Inflammatory macrophage (primary cell): Measurements from ENCODE around the gene MRPL11.

Source experiments
- DNase-seq, 2 donors: peaks; one replicate each; pipeline ENCODE4 v3.0.0-alpha.2; 2020 to 2022
- total RNA-seq, 18 experiments: gene quantifications; one replicate each; lab custom pipeline; 2026; ENCODE audit warnings: mixed read lengths in 6 of 18, inconsistent platforms in 2 of 18; lab: John Stamatoyannopoulos, UW

The MRPL11 gene
- 11.9 to 37.4 (median 26.5) reads per million in 18 experiments for total RNA-seq

DNA sequence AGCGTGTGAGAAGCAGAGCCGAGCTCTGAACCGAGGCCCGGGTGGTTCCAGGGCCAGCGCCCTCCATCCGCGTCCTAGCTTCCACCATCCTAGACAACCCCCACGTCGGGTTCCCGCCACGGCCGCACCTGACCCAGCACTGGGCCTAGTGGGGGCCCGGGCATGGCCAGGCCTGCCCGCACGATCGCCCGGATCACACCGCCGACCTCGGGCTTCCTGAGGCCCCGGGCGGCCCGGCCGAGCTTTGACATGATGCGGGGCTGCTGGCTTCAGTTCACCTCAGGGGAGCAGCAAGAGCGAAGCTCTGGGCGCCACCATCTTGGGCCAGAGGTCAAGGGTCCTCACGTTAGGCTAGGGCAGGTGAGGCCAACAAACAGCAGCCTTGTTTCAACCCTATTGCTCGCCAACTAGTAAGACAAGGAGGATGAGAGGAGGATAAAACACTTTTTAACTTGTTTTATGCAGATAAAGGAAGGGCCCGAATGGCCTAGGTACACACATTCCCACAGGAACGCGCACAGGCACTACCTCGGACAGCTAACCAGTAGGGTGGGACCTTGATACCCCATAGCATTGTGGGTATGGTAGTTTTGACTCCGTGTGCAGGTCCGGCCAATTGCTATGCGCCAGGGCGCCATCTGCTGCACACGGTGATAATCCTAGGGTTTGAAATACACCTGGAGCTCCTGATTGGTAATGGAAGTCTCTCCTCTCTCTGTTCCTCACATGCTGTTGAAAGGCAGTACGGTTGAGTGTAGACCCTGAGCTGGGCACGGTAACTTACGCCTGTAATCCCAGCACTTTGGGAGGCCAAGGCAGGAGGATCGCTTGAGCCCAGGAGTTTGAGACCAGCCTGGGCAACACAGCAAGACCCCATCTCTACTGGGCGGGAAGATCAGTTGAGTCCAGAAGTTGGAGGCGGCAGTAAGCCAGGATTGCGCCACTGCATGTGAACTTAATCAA, at the start of gene MRPL11:
TSS of gene MRPL11 (minus strand) at position 345 of the 963 bp plus-strand sequence. CDS start at position 251, 94 bp downstream.
- peak; percentile 91 to 93 for DNase-seq

DNA sequence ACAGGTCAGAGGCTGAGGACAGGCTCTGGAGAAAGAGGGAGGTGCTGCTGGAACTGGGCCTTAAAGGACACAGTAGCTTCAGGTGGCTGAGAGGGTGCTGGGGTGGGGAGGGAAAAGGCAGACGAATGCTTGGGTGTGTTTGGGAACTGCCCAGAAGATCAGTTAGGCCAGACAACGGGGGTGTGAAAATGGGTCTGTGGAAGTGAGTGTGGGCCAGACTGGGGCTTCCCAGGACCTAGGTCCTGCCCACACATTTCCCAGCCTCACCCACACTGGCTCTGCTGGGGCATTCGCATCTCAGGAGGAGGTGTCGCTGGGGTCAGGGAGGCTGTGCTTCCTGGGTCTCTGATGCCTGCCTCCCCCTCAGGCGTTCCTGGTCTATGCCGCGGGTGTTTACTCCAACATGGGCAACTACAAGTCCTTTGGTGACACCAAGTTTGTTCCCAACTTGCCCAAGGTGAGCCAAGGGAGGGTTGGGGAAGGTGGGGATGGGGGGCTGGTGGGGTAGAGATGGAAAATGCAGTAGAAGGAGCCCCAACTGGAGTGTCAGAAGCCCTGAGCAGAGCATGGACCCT, 46.2 kb upstream of the MRPL11 start:
- DNase-seq = no peak

DNA sequence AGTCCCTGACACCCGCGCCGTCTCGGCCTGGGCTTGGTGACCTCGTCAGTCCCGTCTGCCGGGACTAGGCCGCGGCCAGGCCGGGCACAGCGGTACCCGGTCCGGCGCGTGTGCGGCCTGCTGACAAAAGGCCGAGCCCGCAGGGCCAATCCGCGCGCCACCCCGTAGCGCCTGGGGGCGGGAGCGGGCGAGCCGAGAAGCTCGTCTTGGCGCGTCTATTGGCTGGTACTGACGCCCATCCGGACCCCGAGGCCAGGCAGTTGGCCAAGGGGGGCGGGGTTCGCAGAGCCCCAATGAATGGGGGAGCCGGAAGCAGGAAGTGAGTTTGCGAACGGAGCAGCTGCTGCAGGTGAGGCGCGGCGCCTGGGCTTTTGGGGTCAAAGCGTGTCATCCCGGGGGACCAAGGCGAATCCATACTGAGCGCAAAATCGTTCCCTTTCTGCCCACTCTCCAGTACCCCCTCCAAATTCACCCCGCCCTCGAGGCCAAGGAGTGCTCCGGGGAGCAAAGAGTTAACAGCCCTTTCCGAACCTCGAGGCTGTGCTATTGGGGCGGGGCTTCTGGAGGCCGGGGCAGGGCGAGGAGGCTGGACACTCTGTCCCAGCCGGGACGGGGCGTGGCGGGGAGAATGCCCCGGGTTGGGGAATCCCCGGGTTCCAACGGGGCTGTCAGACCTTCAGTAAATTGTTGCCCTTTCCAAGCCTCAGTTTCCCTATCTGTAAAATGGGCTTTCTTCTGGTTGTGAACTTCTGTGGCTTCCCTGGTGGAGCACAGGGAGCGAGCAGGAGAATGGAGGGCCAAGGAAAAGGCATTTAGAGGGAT, 41.7 kb upstream of the MRPL11 start, which contains the start of gene DPP3:
TSS of gene DPP3 (plus strand) at position 318 of the 822 bp plus-strand sequence. CDS start 1,767 bp downstream, outside the sequence.
- peak; percentile 98 to 99 for DNase-seq

DNA sequence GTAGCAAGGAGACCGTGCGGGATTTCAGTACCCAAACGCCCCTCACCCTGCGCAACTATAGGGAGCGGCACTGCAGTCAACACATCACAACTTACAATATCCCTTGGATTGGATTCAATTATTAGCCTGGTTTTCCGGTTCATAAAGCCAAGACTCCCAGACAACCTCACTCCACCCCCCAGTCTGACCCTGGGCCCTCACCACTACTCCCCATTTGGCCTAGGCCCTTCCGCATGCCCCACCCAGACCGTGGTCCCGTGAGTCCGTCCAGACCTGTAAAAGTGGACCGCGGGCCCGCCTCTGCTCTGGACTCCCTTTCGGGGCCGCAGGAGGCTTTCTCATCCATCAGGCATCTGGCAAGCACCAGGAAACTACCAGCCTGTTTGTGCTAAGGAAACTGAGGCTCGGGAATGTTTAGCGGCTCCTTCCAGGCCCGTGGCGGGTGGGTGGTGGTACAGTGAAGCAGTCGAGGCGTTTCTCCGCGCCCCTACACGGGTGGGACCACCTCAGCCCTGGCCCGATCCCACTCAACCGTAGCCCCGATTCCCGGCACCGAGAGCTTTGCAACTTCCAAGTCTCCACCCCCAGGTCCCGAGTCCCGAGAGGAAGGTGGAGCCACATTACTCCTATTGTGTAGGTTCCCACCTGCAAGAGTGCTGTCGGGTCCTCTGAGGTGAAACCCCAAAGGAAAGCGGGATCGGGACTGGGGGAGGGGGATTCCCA, 40.9 kb upstream of the MRPL11 start:
- DNase-seq = peak; percentile 40 to 41

DNA sequence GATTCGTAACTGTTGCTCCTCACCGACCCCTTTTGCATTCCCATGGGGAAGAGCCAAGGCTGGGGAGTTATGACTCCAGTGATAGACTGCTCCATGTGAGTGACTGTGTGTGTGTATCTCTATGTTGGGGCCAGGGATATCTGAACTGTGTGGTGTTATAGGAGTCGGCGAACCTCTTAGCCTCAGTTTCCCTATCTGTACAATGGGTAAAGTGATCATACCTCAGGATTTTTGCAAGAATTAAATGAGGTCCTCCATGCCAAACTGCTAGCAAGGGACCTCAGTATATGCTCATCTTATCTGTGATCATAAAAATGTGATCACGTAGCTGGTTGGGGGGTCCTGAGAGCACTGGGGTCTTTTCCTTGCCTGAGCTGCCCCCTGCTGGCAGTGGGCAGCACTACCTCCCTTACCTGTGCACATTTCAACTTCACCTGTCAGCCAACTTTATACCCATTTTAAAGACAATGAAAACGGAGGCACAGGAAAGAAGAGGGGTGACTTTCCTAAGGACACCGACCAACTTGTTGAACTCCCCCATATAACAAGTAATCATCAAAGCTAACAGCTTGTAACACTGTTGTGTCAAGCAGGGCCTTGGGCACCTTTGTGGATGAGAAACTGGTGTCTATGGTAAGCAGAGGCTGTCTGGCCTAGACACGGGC, 40.2 kb upstream of the MRPL11 start:
- DNase-seq = no peak

DNA sequence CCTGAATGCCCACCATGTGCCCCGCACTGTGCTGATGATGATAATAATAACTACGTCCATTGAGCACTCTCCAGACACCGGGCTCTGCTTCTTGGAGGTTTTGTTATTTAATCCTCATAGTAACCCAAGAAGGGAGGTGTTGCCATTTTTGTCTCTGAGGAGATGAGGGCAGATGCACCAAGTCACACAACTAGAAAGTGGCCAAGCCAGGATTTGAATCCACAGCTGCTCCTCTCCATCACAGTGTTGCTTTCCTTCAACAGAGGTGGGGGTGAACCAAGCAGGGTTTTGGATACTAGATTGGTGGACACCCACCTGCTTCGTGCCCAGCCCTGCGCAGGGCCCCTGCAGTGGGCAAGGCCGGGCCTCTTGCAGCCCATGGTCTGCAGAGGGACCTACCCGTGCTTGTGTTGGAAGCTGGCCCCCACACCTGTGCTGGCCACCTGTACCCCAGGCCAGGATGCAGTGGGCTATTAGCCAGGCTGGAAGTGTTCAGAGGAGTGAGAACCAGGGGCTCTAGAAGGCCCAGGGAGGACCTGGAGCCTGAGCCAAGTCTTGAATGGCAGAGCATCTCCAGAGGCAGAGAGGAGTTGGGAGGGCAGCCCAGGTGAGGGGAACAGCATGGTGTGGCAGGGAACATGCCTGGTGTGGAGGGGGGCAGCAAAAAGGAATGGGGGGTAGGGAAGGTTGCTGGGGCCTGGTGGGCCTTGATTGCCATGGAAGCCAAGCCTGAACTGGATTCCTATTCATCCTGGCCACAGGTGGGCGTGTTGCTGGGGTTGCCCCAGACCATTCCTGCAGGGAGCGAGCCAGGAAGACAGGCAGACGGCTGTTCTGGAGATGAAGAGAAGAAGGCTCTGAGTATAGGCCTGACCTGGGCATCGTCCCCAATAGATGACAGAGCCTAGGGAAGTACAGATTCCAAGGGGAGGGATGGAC, 38.9 kb upstream of the MRPL11 start:
- DNase-seq = no peak

DNA sequence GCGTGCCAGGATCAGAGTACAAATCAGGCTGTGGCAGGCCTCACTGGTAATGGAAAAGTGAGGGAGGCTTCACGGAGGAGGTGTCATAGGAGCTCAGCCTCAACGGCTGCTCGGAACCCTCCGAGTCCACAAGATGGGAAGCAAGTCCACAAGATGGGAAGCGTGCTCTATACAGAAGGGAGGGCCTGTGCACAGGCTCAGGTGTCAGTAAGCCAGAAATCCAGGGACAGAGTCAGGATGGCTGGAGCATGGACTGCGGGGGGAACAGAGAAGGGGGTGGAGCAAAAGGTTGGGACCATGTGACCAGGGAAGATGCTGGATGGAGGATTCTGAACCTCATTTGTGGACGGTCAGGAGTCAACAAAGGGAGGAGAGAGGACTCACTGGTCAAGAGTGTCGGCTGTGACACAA, 38.2 kb upstream of the MRPL11 start:
- no peak for DNase-seq

DNA sequence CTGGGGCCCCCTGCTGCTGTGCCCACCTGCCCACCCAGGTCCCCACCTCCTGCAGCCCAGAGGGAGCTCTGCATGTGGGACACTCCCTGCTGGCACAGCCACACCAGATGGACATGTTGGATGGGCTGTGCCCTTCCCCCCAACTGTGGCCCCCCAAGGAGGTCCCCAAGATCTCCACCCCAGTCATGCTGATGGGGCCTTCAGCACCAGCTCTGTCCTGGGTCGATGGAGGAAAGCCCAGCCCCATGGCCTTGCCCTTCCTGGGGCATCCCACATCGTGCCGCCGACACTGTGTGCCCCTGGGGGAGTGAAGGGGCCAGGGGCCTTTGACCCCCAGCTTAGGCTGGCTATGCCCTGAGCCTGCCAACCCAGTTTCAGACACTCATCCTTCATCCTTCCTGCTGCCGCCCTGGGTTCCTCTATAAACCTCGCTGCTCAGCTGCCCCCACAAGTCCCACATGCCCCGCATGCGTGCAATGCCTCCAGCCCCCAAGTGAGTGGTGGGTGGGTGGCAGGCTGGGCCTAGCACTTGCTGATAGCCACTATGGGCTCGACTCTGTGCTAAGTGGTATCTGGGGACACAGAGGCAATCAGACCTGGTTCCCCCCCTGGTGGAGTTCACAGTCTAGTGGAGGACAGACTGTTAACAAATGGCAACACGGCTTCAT, 37.7 kb upstream of the MRPL11 start:
- DNase-seq = no peak

DNA sequence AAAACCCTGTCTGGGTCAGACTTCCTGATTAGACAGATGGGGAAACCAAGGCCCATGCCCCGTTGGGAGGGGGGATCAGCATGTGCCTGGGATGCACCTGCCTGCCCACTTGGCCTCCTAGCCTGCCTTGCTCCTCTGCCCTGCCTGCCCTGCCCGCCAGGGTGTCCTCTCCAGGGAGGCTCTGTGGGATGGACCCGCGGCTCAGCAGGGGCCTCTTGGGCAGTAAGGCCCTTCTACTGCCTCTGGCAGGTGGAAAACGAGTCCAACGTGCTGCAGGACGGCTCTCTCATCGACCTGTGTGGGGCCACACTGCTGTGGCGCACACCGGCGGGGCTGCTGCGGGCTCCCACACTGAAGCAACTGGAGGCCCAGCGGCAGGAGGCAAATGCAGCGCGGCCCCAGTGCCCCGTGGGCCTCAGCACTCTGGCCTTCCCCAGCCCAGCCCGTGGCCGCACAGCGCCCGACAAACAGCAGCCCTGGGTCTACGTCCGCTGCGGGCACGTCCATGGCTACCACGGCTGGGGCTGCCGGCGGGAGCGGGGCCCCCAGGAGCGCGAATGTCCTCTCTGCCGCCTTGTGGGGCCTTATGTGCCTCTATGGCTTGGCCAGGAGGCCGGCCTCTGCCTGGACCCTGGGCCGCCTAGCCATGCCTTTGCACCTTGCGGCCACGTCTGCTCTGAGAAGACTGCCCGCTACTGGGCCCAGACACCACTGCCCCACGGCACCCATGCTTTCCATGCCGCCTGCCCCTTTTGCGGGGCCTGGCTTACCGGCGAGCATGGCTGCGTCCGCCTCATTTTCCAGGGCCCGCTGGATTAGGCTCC, 36.9 kb upstream of the MRPL11 start:
- DNase-seq = no peak

DNA sequence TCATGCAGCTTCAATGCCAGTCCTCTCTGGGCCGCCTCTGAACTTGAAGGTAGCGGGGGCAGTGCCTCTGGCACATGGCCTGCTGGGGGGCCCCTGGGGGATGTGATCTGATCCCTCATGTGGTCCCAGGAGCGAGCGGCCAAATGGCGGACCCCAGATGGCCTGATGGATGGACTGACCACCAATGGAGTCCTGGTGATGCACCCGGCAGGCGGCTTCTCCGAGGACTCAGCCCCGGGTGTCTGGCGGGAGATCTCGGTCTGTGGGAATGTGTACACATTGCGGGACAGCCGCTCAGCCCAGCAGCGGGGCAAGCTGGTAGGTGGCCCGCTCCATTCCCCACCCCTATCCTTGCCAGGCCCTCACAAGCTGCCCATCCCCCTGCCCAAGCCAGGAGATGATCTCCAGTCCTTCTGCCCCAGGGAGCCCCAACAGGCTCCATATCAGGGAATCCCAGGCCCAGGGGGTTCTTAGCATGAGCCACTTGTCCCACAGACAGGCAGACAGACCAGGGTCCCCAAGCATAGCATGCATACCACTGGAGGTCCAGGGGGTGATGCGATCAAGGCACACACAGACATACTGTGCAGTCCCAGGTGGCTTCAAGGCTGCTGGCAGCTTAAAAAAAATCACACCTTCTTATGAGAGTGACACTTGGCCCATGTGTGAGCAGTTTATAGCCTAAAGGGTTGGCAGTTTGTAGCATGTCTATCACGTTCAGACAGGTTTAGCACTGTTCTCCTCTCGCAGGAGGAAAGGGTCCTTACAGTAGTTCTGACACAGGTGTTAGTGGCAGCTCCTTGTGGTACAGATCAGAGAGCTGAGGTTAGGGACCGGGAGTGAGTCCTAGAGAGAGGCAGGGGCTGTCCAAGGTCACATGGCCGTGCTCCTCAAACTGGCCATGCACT, 35.2 kb upstream of the MRPL11 start:
- no peak for DNase-seq

DNA sequence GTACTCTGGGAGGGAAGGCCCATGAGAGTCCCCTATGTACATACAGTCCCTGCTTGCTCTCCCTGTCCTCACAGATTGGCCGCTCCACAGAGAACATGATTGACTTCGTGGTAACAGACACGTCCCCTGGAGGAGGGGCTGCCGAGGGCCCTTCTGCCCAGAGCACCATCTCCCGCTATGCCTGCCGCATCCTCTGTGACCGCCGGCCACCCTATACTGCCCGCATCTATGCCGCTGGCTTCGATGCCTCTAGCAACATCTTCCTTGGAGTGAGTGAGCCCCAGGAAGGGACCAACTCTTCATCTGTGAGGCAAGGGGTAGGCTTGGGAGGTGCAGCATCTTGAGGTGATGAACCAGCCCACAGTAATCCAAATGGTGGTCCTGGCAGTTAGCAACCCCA, 34.5 kb upstream of the MRPL11 start:
- DNase-seq = no peak

DNA sequence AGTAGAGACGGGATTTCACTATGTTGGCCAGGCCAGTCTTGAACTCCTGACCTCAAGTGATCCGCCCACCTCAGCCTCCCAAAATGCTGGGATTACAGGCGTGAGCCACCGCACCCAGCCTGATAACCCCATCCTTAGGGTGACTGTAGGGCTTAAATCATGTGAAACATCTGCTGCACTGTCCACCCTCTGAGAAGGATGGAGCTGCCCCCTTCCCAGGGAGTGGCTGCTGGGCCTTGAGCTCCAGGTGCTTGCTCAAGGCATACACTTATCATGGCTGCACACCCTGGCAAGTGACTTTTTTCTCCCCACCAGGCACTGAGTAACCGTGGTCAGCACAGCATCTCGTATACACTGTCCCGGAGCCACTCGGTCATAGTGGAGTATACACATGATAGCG, 33.4 kb upstream of the MRPL11 start:
- DNase-seq = no peak

DNA sequence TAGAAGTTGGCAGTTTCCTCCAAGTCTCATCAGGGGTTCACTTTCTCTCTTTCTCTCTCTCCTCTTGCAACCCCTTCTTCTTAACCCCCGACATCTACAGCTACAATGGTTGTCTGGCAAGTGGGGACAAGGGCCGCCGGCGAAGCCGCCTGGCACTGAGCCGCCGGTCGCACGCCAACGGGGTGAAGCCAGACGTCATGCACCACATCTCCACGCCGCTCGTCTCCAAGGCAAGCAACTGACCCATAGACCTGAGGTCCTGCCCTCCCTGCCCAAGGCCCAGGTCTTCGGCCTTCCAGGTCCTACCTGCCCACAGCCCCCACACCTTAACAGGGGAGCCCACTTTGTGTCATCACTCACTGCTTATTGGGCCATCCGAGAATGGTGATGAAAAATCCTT, 32.5 kb upstream of the MRPL11 start:
- DNase-seq = no peak

DNA sequence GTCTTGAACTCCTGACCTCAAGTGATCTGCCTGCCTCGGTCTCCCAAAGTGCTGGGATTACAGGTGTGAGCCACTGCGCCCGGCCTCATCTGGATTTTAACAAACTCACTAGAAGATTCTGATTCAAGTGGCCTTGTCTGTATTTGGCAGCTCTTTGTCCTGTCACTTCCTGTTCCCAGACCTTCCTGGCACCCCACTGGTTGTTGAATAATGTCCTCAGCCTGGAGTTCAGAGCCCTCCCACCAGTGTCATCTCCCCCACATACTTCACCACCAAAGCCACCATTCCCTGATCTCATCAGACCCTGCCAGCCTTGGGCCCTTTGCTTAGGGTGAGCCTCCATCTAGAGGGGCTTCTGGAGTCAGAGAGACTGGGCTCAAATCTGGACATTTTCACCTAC, 31.4 kb upstream of the MRPL11 start:
- DNase-seq = peak in 1 of 2 donors; percentile 21

DNA sequence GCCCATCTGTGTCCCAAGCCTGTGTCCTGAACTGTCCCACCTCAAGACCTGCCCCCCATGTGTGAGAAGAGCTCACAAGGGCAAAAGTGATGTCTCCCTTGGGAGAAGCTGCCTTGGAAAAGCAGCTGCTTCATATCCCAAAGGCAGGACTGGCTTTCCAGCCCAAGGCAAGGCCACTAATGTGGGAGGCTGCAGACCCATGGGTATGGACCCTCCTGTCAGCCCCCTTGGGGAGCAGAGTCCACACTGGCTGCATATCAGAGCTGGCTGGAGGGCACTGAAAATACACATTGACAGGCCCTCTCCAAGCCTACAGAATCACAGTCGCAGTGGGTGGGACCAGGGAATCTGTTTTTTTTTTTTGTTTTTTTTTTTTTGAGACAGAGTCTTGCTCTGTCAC, 30.8 kb upstream of the MRPL11 start:
- no peak for DNase-seq

DNA sequence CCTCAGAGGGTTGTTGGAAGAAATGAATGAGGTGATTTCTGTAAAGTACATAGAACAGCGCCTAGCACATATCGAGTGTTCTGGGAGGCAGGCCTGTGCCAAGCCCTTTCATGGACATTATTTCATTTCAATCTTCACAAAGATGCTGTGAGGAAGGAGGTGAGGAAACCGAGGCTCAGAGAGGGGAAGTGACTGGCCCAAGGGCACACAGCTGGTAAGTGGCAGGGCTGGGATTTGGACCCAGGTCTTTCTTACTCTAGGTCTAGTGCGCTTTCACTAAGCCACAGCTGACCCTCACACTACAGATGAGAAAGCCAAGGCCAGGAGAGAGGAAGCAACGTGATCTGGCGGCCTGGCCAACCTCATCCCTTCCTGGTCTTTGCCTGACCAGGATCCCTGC, 30.0 kb upstream of the MRPL11 start:
- DNase-seq = no peak

DNA sequence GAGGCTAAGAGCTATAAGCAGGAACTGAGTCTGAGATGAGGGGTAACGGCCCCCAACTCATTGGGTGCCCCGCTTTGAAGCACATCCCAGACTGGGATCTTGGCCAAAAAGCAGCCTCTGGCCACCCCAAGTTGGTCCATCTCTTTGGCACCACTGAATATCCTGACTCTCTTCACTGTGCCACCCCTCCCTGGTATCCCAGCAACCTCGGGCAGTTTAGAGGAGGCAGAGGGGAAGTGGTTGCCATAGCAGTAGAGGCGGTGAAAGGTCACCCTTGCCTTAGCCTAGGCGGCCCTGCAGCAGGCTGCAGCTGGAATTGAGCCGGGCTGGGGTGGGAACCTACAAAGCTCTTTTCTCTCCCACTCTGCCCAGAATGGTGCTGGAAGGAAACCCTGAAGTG, 29.1 kb upstream of the MRPL11 start:
- DNase-seq = peak; percentile 84 to 85
